Measurements from ENCODE around the gene CPD.

The CPD gene

GRCh38 chr17:30368912-30369720 lies 9.6 kb upstream of the CPD start:
- DNase-seq (ENCODE audit: low spot score): no peak
- TF ChIP-seq CTCF (IDR thresholded peaks at IDR 0.05; ENCODE audit: extremely low read depth, missing control alignments): no peak

- DNase-seq (ENCODE audit: low spot score): no peak
- TF ChIP-seq CTCF (IDR thresholded peaks at IDR 0.05; ENCODE audit: extremely low read depth, missing control alignments): no peak
These were observed 8.7 kb upstream of the CPD start for GRCh38 chr17:30369995-30370394.

- DNase-seq (ENCODE audit: low spot score): no peak
- TF ChIP-seq CTCF (IDR thresholded peaks at IDR 0.05; ENCODE audit: extremely low read depth, missing control alignments): no peak
These were observed 6.0 kb upstream of the CPD start for GRCh38 chr17:30372755-30373154.

- TF ChIP-seq CTCF (IDR thresholded peaks at IDR 0.05; ENCODE audit: extremely low read depth, missing control alignments): no peak
- no peak for DNase-seq (ENCODE audit: low spot score)
These were observed 3.1 kb upstream of the CPD start for GRCh38 chr17:30375661-30376060.

- TF ChIP-seq CTCF (IDR thresholded peaks at IDR 0.05; ENCODE audit: extremely low read depth, missing control alignments): no peak
- DNase-seq (ENCODE audit: low spot score): peak; percentile 54
These were observed 1.9 kb upstream of the CPD start for GRCh38 chr17:30376621-30377452.

GRCh38 chr17:30377574-30378240 lies 1.0 kb upstream of the CPD start:
- no peak for TF ChIP-seq CTCF (IDR thresholded peaks at IDR 0.05; ENCODE audit: extremely low read depth, missing control alignments)
- DNase-seq (ENCODE audit: low spot score): no peak
